Adrenal gland (tissue), 5 donors: ENCODE measurements around the gene GHRH.

Experiments used
- POLR2A ChIP-seq, 2 donors: fragments of 450-650 bp; IDR thresholded peaks; one replicate each; pipeline ENCODE4 v1.6.1; 2017; ENCODE audit warnings: antibody characterized with exemption in 2 of 2, mild to moderate bottlenecking in 2 of 2, moderate library complexity in 1 of 2
- TF ChIP-seq, protein P1 (sequence below), 6 experiments: fragments of 450-650 bp in 4 of 6; fragments of 200-600 bp in 2 of 6; sonication (generic) in 1 of 6; IDR thresholded peaks; 1 replicate in 5 of 6; 2 replicates in 1 of 6; pipeline versions ENCODE4 v1.5.1 to v1.8.0; 2016 to 2021; ENCODE audit warnings: antibody characterized with exemption in 6 of 6, mild to moderate bottlenecking in 2 of 6, moderate library complexity in 1 of 6
- donor health status: DM: no; HTN: no; CAD: no.

DNA sequence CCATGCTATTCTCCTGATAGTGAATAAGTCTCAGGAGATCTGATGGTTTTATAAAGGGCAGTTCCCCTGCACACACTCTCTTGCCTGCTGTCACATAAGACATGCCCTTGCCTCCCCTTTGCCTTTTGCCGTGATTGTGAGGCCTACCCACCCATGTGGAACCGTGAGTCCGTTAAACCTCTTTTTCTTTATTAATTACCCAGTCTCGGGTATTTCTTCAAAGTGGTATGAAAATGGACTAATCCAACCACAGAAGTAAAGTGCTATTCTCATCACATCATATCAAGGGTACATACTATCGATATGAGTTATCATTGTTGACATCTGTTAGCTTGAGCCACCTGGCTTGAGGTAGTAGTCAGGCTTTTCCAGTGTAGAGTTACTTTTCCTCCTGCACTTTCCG, 30.1 kb upstream of the GHRH start:
- TF ChIP-seq, protein P1, sequence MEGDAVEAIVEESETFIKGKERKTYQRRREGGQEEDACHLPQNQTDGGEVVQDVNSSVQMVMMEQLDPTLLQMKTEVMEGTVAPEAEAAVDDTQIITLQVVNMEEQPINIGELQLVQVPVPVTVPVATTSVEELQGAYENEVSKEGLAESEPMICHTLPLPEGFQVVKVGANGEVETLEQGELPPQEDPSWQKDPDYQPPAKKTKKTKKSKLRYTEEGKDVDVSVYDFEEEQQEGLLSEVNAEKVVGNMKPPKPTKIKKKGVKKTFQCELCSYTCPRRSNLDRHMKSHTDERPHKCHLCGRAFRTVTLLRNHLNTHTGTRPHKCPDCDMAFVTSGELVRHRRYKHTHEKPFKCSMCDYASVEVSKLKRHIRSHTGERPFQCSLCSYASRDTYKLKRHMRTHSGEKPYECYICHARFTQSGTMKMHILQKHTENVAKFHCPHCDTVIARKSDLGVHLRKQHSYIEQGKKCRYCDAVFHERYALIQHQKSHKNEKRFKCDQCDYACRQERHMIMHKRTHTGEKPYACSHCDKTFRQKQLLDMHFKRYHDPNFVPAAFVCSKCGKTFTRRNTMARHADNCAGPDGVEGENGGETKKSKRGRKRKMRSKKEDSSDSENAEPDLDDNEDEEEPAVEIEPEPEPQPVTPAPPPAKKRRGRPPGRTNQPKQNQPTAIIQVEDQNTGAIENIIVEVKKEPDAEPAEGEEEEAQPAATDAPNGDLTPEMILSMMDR (IDR thresholded peaks at IDR 0.05) = no peak
- no peak for TF ChIP-seq POLR2A (IDR thresholded peaks at IDR 0.05)
